Trophoblast cell (in vitro differentiated cells and primary cell): ENCODE data around the gene INTS14.
A peak's percentile ranks its signal among the peaks of the same experiment; 100 is the strongest.

ENCODE experiments used
- DNase-seq, 2 donors: peaks; one replicate each; pipeline ENCODE4 v3.0.0-alpha.2; 2016
- H2AFZ ChIP-seq: 2 replicates; pipeline ENCODE4 v1.6.1; 2013; ENCODE audit warnings: low read length, moderate library complexity, mild to moderate bottlenecking; ENCODE audit not compliant: insufficient read depth, poor library complexity
- H2AK5ac ChIP-seq: 2 replicates; pipeline ENCODE4 v1.6.1; 2013; ENCODE audit warnings: mild to moderate bottlenecking, low read length
- H2BK120ac ChIP-seq: 2 replicates; pipeline ENCODE4 v1.6.1; 2013; ENCODE audit warnings: low read length, mild to moderate bottlenecking, moderate library complexity; ENCODE audit not compliant: insufficient read depth, poor library complexity
- H2BK12ac ChIP-seq: 2 replicates; pipeline ENCODE4 v1.6.1; 2013; ENCODE audit warnings: mild to moderate bottlenecking, low read length, moderate library complexity
- H2BK5ac ChIP-seq: 2 replicates; pipeline ENCODE4 v1.6.1; 2013; ENCODE audit warnings: low read length, low read depth, moderate library complexity, mild to moderate bottlenecking; ENCODE audit not compliant: poor library complexity
- H3K14ac ChIP-seq: 2 replicates; pipeline ENCODE4 v1.6.1; 2013; ENCODE audit warnings: mild to moderate bottlenecking, low read length
- H3K18ac ChIP-seq: 2 replicates; pipeline ENCODE4 v1.6.1; 2013; ENCODE audit warnings: mild to moderate bottlenecking, low read length
- H3K23ac ChIP-seq: 2 replicates; pipeline ENCODE4 v1.6.1; 2013; ENCODE audit warnings: low read length
- H3K27ac ChIP-seq: 2 replicates; pipeline ENCODE4 v1.5.1; 2013; ENCODE audit warnings: low read depth, mild to moderate bottlenecking, inconsistent platforms, low read length, moderate library complexity
- H3K27me3 ChIP-seq: 2 replicates; pipeline ENCODE4 v1.6.1; 2013; ENCODE audit warnings: inconsistent platforms, mild to moderate bottlenecking, low read length, moderate library complexity; ENCODE audit not compliant: insufficient read depth
- H3K36me3 ChIP-seq, 2 experiments: 1 replicate in 1 of 2; 2 replicates in 1 of 2; pipeline ENCODE4 v1.6.1; 2013; ENCODE audit warnings: low read length in 2 of 2, mild to moderate bottlenecking in 2 of 2, moderate library complexity in 1 of 2; ENCODE audit not compliant: insufficient read depth in 2 of 2, control insufficient read depth in 1 of 2
- H3K4ac ChIP-seq: 2 replicates; pipeline ENCODE4 v1.6.1; 2013; ENCODE audit warnings: low read depth, mild to moderate bottlenecking, low read length, moderate library complexity
- H3K4me1 ChIP-seq, 2 experiments: 1 replicate in 1 of 2; 2 replicates in 1 of 2; pipeline ENCODE4 v1.6.1; 2013; ENCODE audit warnings: low read length in 2 of 2, mild to moderate bottlenecking in 2 of 2, moderate library complexity in 1 of 2; ENCODE audit not compliant: insufficient read depth in 2 of 2, control insufficient read depth in 1 of 2
- H3K4me2 ChIP-seq: 2 replicates; pipeline ENCODE4 v1.6.1; 2013; ENCODE audit warnings: inconsistent platforms, mild to moderate bottlenecking, low read length, moderate library complexity
- H3K4me3 ChIP-seq: 2 replicates; pipeline ENCODE4 v1.5.1; 2013; ENCODE audit warnings: mild to moderate bottlenecking, low read depth, low read length, inconsistent platforms
- H3K79me1 ChIP-seq: one replicate; pipeline ENCODE4 v1.6.1; 2013; ENCODE audit warnings: low read length
- H3K79me2 ChIP-seq: 2 replicates; pipeline ENCODE4 v1.6.1; 2013; ENCODE audit warnings: low read length, mild to moderate bottlenecking; ENCODE audit not compliant: control insufficient read depth, insufficient read depth, poor library complexity
- H3K9ac ChIP-seq: 2 replicates; pipeline ENCODE4 v1.6.1; 2013; ENCODE audit warnings: mild to moderate bottlenecking, low read length
- H3K9me3 ChIP-seq: 2 replicates; pipeline ENCODE4 v1.6.1; 2013; ENCODE audit warnings: low read depth, mild to moderate bottlenecking, control low read depth, inconsistent platforms, low read length; ENCODE audit not compliant: insufficient read depth
- H4K12ac ChIP-seq: 2 replicates; pipeline ENCODE4 v1.6.1; 2013; ENCODE audit warnings: low read depth, mild to moderate bottlenecking, low read length, moderate library complexity
- H4K8ac ChIP-seq: 2 replicates; pipeline ENCODE4 v1.6.1; 2013; ENCODE audit warnings: low read depth, mild to moderate bottlenecking, low read length, moderate library complexity
- H4K91ac ChIP-seq: one replicate; pipeline ENCODE4 v1.6.1; 2013; ENCODE audit warnings: low read depth, mild to moderate bottlenecking, low read length, moderate library complexity
- WGBS: extraction: QIAGEN DNeasy Blood & Tissue Kit; methylation state at CpG from one replicate; pipeline ENCODE4 v1.1.7; 2013; ENCODE audit warnings: missing lambda C conversion rate; ENCODE audit not compliant: insufficient read length, insufficient coverage; ENCODE audit errors: extremely low coverage; 5-methylcytosine and 5-hydroxymethylcytosine counted together

The INTS14 gene

DNA sequence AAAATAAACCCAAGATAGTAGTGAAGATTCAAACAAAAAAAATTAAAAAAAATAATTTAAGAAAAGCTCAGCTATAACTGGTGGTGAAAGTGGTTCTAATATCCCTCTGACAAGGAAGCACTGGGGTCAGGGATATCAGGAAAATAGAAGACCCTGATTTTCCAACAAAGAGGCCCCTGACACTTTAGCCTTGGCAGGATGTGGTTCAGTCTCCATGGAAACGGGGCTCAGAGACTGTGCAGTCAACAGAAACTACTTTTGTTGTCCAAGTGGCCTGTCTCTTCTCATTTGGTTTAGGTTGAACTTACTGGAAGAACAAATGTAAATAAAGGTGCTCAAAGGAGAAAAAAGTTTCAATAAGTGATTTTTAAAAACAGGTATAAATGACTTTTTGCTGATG is 27.2 kb downstream of the INTS14 start:
- H3K14ac ChIP-seq, result no peak overlapping the region
- peaks cover 2 to 7% of the 10 kb centered on the region in 2 experiments for H3K36me3 ChIP-seq
- no peak overlapping the region for H2AK5ac ChIP-seq
- H3K18ac ChIP-seq, result no peak overlapping the region
- no peak overlapping the region for H3K27ac ChIP-seq
- no peak overlapping the region for H2BK12ac ChIP-seq
- no peaks in the 10 kb centered on the region for H3K9me3 ChIP-seq
- H3K23ac ChIP-seq, result no peak overlapping the region
- no peak overlapping the region for H2BK120ac ChIP-seq
- H3K79me1 ChIP-seq, result no peaks in the 10 kb centered on the region
- no peaks in the 10 kb centered on the region for H3K79me2 ChIP-seq
- peak overlapping the region; percentile 10 for H3K4me2 ChIP-seq
- peaks cover 3% of the 10 kb centered on the region in 2 experiments for H3K4me1 ChIP-seq
- H4K12ac ChIP-seq, result no peak overlapping the region
- no peak for DNase-seq
- H3K4me3 ChIP-seq, result no peak overlapping the region
- WGBS, result no CpG with 5 or more reads among the region's 1 CpG
- H3K27me3 ChIP-seq, result no peaks in the 10 kb centered on the region
- no peak overlapping the region for H2AFZ ChIP-seq
- no peak overlapping the region for H2BK5ac ChIP-seq
- no peak overlapping the region for H3K9ac ChIP-seq
- H3K4ac ChIP-seq, result no peak overlapping the region
- no peak overlapping the region for H4K8ac ChIP-seq
- H4K91ac ChIP-seq, result no peak overlapping the region

DNA sequence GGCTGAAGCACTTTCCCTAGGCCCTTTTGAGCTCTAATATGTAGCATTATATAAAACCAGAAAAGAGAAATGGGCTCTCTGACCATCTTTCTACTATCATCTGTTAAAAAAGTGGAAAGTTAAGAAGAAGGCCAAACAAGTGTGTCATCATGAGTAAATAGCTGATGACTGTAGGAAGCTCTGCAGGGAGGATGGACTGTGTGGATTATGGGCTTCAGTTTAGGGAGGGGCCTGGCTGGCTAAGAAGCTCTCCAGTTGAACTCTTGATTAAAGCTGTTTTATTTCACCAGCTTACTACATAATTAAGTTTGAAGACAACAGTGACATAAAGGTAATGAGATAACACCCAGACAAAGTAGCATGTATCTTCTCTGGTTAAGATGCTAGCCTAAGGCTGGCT is 30.6 kb downstream of the INTS14 start:
- no peaks in the 10 kb centered on the region for H3K79me2 ChIP-seq
- H4K91ac ChIP-seq, result no peak overlapping the region
- no peak overlapping the region for H2BK12ac ChIP-seq
- DNase-seq, result no peak
- no peak overlapping the region for H2AK5ac ChIP-seq
- H2AFZ ChIP-seq, result no peak overlapping the region
- H2BK5ac ChIP-seq, result no peak overlapping the region
- no peaks in the 10 kb centered on the region for H3K27me3 ChIP-seq
- no peak overlapping the region for H3K4ac ChIP-seq
- H3K4me3 ChIP-seq, result no peak overlapping the region
- H3K18ac ChIP-seq, result no peak overlapping the region
- no peak overlapping the region for H3K4me2 ChIP-seq
- no peak overlapping the region for H3K14ac ChIP-seq
- H3K9ac ChIP-seq, result no peak overlapping the region
- H2BK120ac ChIP-seq, result no peak overlapping the region
- H3K79me1 ChIP-seq, result no peaks in the 10 kb centered on the region
- no peak overlapping the region for H4K12ac ChIP-seq
- no peaks in the 10 kb centered on the region for H3K9me3 ChIP-seq
- H3K36me3 ChIP-seq, result peaks cover 4 to 15% of the 10 kb centered on the region in 2 experiments
- H3K4me1 ChIP-seq, result peaks cover 3% of the 10 kb centered on the region in 2 experiments
- H3K27ac ChIP-seq, result no peak overlapping the region
- no peak overlapping the region for H3K23ac ChIP-seq
- no peak overlapping the region for H4K8ac ChIP-seq

DNA sequence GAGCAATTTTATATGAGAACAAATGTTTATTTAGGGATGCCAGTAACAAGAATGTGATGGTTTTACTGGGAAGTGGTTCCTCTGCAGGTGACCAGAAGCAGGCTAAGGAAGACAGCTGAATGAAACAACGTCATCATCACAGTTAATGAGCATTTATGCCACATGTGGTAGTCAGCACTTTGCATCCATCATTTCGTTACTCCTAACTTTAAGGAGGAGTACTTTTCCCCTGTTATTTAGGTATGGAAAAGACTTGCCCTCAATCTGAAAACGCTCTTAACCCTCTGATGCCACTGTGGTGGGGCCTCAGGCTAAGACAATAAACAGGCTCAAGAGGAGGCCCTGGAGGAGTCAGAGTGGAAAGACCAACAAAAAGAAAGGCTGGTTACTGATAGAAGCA is 31.2 kb downstream of the INTS14 start:
- Histone ChIP-seq H3K9ac (no peak overlapping the region), H4K12ac (no peak overlapping the region), H4K91ac (no peak overlapping the region), H3K4me1 (peaks cover 3% of the 10 kb centered on the region in 2 experiments), H3K23ac (no peak overlapping the region), H3K79me2 (no peaks in the 10 kb centered on the region), H3K79me1 (no peaks in the 10 kb centered on the region), H3K4me2 (no peak overlapping the region), H4K8ac (no peak overlapping the region), H3K27me3 (no peaks in the 10 kb centered on the region), H2BK120ac (no peak overlapping the region), H3K14ac (no peak overlapping the region), H3K9me3 (no peaks in the 10 kb centered on the region), H3K18ac (no peak overlapping the region), H3K4ac (no peak overlapping the region), H2AFZ (no peak overlapping the region), H2BK12ac (no peak overlapping the region), H3K27ac (no peak overlapping the region), H2AK5ac (no peak overlapping the region), H3K36me3 (peaks cover 4 to 15% of the 10 kb centered on the region in 2 experiments), H2BK5ac (no peak overlapping the region), H3K4me3 (no peak overlapping the region)
- DNase-seq, result no peak
- WGBS, result no CpG with 5 or more reads among the region's 3 CpGs

DNA sequence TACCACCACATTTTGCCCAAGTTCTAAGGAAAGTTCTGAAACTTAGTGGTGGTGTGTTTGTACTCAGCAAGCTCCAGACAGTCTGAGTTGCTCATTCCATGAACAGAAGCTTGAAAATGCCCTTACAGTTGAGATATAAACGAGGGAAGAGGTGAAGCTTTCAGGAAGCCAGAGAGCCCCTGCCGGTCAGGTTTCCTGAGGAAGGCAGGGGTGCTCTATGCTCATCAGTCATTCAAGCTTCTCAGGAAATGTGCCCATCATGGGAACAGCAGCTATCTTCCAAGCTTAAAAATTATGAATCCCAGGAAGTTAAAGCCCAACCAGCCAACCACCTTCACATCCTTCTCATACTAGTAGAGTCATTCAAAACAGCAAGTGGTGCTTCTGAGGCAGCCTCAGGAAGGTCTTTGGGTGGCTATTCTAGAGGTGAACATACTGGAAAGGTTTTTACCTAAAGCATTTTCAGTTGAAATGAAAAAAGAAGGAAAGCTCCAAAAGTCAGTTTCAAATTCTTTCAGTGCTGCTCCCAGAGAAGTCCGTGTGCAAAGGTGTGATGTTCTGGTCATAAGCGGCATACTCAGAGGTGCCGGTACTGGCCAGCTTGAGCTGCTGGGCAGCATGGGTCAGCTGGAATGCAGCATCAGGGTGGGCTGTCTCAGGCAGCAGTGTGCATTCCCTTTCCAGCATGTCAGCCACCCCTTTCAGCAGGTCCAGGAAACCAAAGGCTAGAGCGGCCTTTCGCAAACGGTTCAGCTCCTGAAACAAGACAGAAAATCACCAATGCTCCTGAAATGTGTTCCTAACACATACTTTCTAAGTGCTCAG is 31.8 kb downstream of the INTS14 start:
- Histone ChIP-seq H3K4me2 (no peak overlapping the region), H2AK5ac (no peak overlapping the region), H3K79me2 (no peaks in the 10 kb centered on the region), H3K4me3 (no peak overlapping the region), H2AFZ (no peak overlapping the region), H3K36me3 (peaks cover 6 to 18% of the 10 kb centered on the region in 2 experiments), H3K27me3 (no peaks in the 10 kb centered on the region), H3K9me3 (no peaks in the 10 kb centered on the region), H3K23ac (no peak overlapping the region), H3K4ac (no peak overlapping the region), H2BK120ac (no peak overlapping the region), H3K4me1 (peaks cover 3% of the 10 kb centered on the region in 2 experiments), H3K9ac (no peak overlapping the region), H3K79me1 (no peaks in the 10 kb centered on the region), H4K12ac (no peak overlapping the region), H3K18ac (no peak overlapping the region), H4K91ac (no peak overlapping the region), H3K14ac (no peak overlapping the region), H3K27ac (no peak overlapping the region), H2BK12ac (no peak overlapping the region), H4K8ac (no peak overlapping the region), H2BK5ac (no peak overlapping the region)
- DNase-seq, result no peak
- WGBS, result no CpG with 5 or more reads among the region's 8 CpGs
